Type B pancreatic cell (in vitro differentiated cells): ENCODE data around the gene MLIP. TPM values are rescaled to one million over a fixed set of nuclear protein-coding genes. Genes with fewer than 3 reads are reported as not detected.

Experiments
- DNase-seq: peaks from one replicate; pipeline ENCODE4 v3.0.0; 2021; ENCODE audit warnings: mixed read lengths; ENCODE audit not compliant: unreplicated experiment; ENCODE audit errors: extremely low spot score
- H3K27ac Mint-ChIP-seq: 2 replicates; pipeline ENCODE4 v1.8.0; 2021; ENCODE audit warnings: mild to moderate bottlenecking, mixed read lengths
- H3K27me3 Mint-ChIP-seq: 2 replicates; pipeline ENCODE4 v1.8.0; 2021; ENCODE audit warnings: mixed read lengths
- H3K36me3 Mint-ChIP-seq: 2 replicates; pipeline ENCODE4 v1.8.0; 2021; ENCODE audit warnings: mixed read lengths
- H3K4me1 Mint-ChIP-seq: one replicate; pipeline ENCODE4 v1.8.0; 2021; ENCODE audit warnings: mixed read lengths; ENCODE audit not compliant: unreplicated experiment
- H3K4me3 Mint-ChIP-seq: 2 replicates; pipeline ENCODE4 v1.8.0; 2021; ENCODE audit warnings: mild to moderate bottlenecking, mixed read lengths
- H3K9me3 Mint-ChIP-seq: 2 replicates; pipeline ENCODE4 v1.8.0; 2021; ENCODE audit warnings: mixed read lengths
- long read RNA-seq: library from polyadenylated mRNA; unstranded; transcript quantifications from one replicate; pipeline ENCODE4 v2.0.0, GENCODE V29; 2020
- total RNA-seq: library from RNA; stranded (reverse); gene quantifications from 2 replicates; pipeline ENCODE4 v1.2.1, GENCODE V29; 2021; ENCODE audit warnings: low replicate concordance
- TF ChIP-seq, protein P1 (sequence below): fragments of 200-600 bp; sonication (generic); conservative IDR thresholded peaks from 2 replicates; pipeline ENCODE4 v1.5.0; 2021; ENCODE audit warnings: antibody characterized with exemption, mild to moderate bottlenecking

Gene MLIP, protein sequence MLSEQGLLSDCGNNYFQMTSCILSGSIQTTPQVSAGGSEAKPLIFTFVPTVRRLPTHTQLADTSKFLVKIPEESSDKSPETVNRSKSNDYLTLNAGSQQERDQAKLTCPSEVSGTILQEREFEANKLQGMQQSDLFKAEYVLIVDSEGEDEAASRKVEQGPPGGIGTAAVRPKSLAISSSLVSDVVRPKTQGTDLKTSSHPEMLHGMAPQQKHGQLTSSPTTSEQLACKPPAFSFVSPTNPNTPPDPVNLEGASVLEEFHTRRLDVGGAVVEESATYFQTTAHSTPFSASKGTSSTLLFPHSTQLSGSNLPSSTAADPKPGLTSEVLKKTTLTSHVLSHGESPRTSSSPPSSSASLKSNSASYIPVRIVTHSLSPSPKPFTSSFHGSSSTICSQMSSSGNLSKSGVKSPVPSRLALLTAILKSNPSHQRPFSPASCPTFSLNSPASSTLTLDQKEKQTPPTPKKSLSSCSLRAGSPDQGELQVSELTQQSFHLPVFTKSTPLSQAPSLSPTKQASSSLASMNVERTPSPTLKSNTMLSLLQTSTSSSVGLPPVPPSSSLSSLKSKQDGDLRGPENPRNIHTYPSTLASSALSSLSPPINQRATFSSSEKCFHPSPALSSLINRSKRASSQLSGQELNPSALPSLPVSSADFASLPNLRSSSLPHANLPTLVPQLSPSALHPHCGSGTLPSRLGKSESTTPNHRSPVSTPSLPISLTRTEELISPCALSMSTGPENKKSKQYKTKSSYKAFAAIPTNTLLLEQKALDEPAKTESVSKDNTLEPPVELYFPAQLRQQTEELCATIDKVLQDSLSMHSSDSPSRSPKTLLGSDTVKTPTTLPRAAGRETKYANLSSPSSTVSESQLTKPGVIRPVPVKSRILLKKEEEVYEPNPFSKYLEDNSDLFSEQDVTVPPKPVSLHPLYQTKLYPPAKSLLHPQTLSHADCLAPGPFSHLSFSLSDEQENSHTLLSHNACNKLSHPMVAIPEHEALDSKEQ
- 0.43 TPM in 1 of 2 replicates, not detected in the other for total RNA-seq
- long read RNA-seq, result 0 reads

DNA sequence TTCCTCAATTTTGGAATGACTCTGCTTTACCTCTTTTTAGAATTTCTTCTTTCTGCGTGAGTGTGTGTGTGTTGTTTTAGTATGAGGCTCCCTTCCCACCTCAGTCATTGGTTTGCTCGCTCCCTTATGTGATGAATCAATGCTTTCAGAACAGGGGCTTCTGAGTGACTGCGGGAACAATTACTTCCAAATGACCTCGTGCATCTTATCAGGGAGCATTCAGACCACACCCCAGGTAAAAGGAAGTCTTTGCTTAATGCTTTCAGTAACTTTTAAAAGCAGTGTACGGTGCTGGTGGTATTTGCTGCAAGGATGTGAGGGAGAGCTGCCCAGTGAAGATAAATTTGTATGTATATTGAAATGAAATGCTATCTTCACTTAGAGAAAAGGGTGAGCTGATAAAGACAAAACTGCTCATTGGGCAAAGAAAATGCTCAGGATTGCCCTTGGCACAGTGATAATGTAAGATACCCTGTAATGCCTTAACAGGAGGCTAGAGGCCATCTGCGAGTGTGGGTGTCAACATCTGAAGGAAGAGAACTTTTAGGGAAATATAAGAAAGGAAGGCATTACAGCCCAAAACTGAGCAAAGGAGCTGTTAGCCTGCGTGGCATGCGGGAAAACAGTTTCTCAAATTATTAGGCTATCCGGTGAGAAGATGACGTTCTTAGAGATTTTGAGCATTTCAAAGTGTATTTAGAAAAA is at the start of gene MLIP:
Gene MLIP, plus strand, starts transcription at position 103 of the 705 bp plus-strand sequence. Its CDS starts 37 bp downstream, at position 140.
- H3K27ac Mint-ChIP-seq, result no peak within 1 kb of the TSS
- TF ChIP-seq, protein P1, sequence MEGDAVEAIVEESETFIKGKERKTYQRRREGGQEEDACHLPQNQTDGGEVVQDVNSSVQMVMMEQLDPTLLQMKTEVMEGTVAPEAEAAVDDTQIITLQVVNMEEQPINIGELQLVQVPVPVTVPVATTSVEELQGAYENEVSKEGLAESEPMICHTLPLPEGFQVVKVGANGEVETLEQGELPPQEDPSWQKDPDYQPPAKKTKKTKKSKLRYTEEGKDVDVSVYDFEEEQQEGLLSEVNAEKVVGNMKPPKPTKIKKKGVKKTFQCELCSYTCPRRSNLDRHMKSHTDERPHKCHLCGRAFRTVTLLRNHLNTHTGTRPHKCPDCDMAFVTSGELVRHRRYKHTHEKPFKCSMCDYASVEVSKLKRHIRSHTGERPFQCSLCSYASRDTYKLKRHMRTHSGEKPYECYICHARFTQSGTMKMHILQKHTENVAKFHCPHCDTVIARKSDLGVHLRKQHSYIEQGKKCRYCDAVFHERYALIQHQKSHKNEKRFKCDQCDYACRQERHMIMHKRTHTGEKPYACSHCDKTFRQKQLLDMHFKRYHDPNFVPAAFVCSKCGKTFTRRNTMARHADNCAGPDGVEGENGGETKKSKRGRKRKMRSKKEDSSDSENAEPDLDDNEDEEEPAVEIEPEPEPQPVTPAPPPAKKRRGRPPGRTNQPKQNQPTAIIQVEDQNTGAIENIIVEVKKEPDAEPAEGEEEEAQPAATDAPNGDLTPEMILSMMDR, result no peak
- no peak for DNase-seq
- peaks cover 12% of the 10 kb centered on the region for H3K27me3 Mint-ChIP-seq
- peaks cover 6% of the 10 kb centered on the region for H3K9me3 Mint-ChIP-seq
- no peaks in the 10 kb centered on the region for H3K4me1 Mint-ChIP-seq
- no peaks in the 10 kb centered on the region for H3K36me3 Mint-ChIP-seq
- no peak within 1 kb of the TSS for H3K4me3 Mint-ChIP-seq

DNA sequence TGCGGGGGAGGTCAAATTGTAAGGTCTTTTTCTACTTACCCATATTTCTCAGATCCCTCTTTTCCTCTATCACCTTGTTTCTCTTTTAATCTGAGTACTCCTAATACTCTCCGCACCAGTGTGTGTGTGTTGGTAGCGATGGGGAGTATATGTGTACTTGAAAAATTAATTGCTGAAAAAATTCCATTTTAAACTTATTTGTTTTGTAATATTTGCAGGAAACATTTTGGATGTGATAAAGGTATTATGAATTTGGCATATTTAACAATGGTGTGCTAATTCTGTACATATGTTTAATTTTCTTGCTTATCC is 48.1 kb upstream of the MLIP start:
- TF ChIP-seq, protein P1, result no peak
- DNase-seq, result no peak
- Mint-ChIP-seq H3K36me3 (no peaks in the 10 kb centered on the region), H3K27me3 (no peaks in the 10 kb centered on the region), H3K4me3 (no peak overlapping the region), H3K4me1 (no peaks in the 10 kb centered on the region), H3K9me3 (no peaks in the 10 kb centered on the region), H3K27ac (no peak overlapping the region)

DNA sequence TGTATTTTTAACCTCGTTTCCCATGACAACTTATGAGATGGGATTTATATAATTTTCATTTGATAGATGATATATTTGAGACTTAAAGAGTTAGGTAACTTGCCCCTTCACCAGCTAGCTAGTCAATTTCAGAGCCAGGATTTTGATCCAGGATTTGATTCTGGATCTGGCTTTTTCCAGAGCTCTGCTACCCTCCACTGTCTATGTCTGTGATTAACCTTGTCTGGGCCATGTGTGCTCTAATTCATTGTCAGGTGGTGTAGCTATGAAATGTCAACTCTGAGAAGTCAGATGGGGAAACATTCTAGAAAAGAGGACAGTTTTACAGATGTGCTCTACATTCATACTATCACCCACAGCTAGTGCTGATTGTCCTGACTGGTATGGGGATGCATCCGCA is 42.5 kb upstream of the MLIP start:
- no peaks in the 10 kb centered on the region for H3K9me3 Mint-ChIP-seq
- TF ChIP-seq, protein P1, result no peak

DNA sequence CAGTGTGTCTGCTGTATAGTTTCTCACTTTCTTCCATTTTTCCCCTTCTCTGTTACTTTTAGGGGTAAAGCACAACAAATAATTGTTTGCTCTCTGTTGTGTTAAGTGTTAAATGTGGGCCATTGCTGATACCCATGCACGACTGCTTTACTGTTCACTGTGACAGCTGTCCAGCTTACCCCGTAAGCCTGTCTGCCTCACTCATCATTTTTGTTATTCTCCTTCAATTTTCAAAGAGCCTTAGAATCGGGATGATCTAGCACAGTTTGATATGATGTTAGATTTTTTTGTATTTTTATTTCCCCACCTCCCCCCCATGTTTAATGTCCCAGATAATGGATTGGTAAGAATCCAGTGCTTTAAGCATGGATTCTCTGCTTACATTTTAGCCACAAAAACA is 41.2 kb upstream of the MLIP start:
- Mint-ChIP-seq H3K4me1 (peaks cover 13% of the 10 kb centered on the region), H3K36me3 (no peaks in the 10 kb centered on the region), H3K27ac (no peak overlapping the region), H3K27me3 (no peaks in the 10 kb centered on the region), H3K9me3 (no peaks in the 10 kb centered on the region), H3K4me3 (no peak overlapping the region)
- TF ChIP-seq, protein P1, result no peak
- DNase-seq, result no peak

More for the DNA sequence above, 42.5 kb upstream of the MLIP start:
- DNase-seq, result no peak
- H3K36me3 Mint-ChIP-seq, result no peaks in the 10 kb centered on the region
- no peak overlapping the region for H3K4me3 Mint-ChIP-seq
- H3K27ac Mint-ChIP-seq, result no peak overlapping the region
- H3K4me1 Mint-ChIP-seq, result peaks cover 13% of the 10 kb centered on the region
- no peaks in the 10 kb centered on the region for H3K27me3 Mint-ChIP-seq

DNA sequence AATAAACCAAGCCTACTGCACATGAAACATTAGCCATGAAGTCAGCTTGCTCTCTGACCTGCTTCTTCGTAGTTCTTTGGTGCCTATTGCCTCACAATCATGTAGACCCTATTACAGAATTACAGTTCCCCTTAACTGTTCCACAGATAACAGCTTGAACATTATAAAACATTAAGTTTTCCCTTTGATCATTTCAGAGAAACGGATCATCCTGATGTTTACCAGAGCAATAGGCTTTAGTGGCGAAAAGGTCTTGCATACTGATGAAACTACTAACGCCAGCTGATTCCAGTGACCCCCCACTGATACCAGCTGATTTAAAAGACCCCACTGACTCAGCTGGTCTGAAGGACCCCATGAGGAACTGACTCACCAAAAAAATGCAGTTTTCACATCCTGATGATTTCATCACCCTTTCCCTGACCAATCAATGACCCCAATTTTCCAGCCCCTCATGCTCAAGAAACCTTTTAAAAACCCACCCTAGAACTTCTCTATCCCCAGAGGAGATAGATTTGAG is 39.4 kb upstream of the MLIP start:
- no peaks in the 10 kb centered on the region for H3K27me3 Mint-ChIP-seq
- H3K27ac Mint-ChIP-seq, result no peak overlapping the region
- TF ChIP-seq, protein P1, result no peak
- H3K9me3 Mint-ChIP-seq, result no peaks in the 10 kb centered on the region
- no peak overlapping the region for H3K4me3 Mint-ChIP-seq
- no peaks in the 10 kb centered on the region for H3K36me3 Mint-ChIP-seq
- peaks cover 13% of the 10 kb centered on the region for H3K4me1 Mint-ChIP-seq
- DNase-seq, result no peak
